Small intestine (tissue), 7 donors: ENCODE data around the gene KCNQ5. TPM values are rescaled to one million over a fixed set of nuclear protein-coding genes. Genes with fewer than 3 reads are reported as not detected.

Experiments
- DNase-seq, 2 donors: peaks; one replicate each; pipeline versions ENCODE4 v3.0.0 to v3.0.0-alpha.2; 2013
- FAIRE-seq: peaks from 2 replicates; lab custom pipeline; 2012; peaks lifted over from hg19 to GRCh38; lab: Jason Lieb, UNC
- H3K27ac ChIP-seq, 3 donors: one replicate each; pipeline ENCODE4 v1.5.1; 2013; ENCODE audit warnings: low read length in 2 of 3, mild to moderate bottlenecking in 2 of 3, control low read depth in 1 of 3, inconsistent platforms in 1 of 3, low read depth in 1 of 3, moderate library complexity in 1 of 3
- H3K27me3 ChIP-seq, 3 donors: one replicate each; pipeline ENCODE4 v1.6.1; 2013; ENCODE audit warnings: low read length in 3 of 3, inconsistent platforms in 1 of 3; ENCODE audit not compliant: control insufficient read depth in 3 of 3, insufficient read depth in 3 of 3
- H3K36me3 ChIP-seq, 3 donors: one replicate each; pipeline ENCODE4 v1.6.1; 2013; ENCODE audit warnings: low read length in 3 of 3, inconsistent platforms in 1 of 3, low read depth in 1 of 3, mild to moderate bottlenecking in 1 of 3, moderate library complexity in 1 of 3; ENCODE audit not compliant: control insufficient read depth in 3 of 3, insufficient read depth in 2 of 3
- H3K4me1 ChIP-seq, 3 donors: one replicate each; pipeline ENCODE4 v1.6.1; 2013; ENCODE audit warnings: low read length in 2 of 3, inconsistent platforms in 1 of 3, low read depth in 1 of 3, mild to moderate bottlenecking in 1 of 3, moderate library complexity in 1 of 3; ENCODE audit not compliant: control insufficient read depth in 3 of 3, insufficient read depth in 2 of 3
- H3K4me3 ChIP-seq, 3 donors: one replicate each; pipeline ENCODE4 v1.5.1; 2013; ENCODE audit warnings: low read length in 3 of 3, control low read depth in 1 of 3, inconsistent platforms in 1 of 3, low read depth in 1 of 3, mild to moderate bottlenecking in 1 of 3, moderate library complexity in 1 of 3
- H3K9me3 ChIP-seq, 2 donors: one replicate each; pipeline ENCODE4 v1.6.1; 2013; ENCODE audit warnings: low read depth in 1 of 2, low read length in 1 of 2; ENCODE audit not compliant: control insufficient read depth in 2 of 2, insufficient read depth in 1 of 2
- WGBS, 3 donors: extraction: QIAGEN DNeasy Blood & Tissue Kit; methylation state at CpG; one replicate each; pipeline ENCODE4 v1.1.7; 2013; 5-methylcytosine and 5-hydroxymethylcytosine counted together
- polyA plus RNA-seq, 4 donors: library from polyadenylated mRNA; stranded (reverse) in 3 of 4; unstranded in 1 of 4; fragments of 200-250 nt in 3 of 4; fragments of 120-200 nt in 1 of 4; gene quantifications; one replicate each; pipeline versions ENCODE4 v1.2.1 to v1.2.3, GENCODE V29; 2013
- donor health status: healthy with polysubstance abuse.
- donor health status: control.
- donor health status: control.
- donor health status: Bipolar disorder and iron deficiency.
- donor health status: healthy.

KCNQ5 gene
- polyA plus RNA-seq, 4 donors: 0.27 to 0.92 TPM; not detected in 2

- H3K9me3 ChIP-seq: no peaks in the 10 kb centered on the region
- no peak for FAIRE-seq
- H3K27ac ChIP-seq: peak overlapping the region in 1 of 3 donors; percentile 20
- H3K36me3 ChIP-seq: no peaks in the 10 kb centered on the region
- H3K4me1 ChIP-seq: no peaks in the 10 kb centered on the region
- no peaks in the 10 kb centered on the region for H3K27me3 ChIP-seq
- 58 to 72% (median 58%) methylated on average over 4 of the region's 4 CpGs for WGBS, 3 donors
- no peak for DNase-seq
- no peak overlapping the region for H3K4me3 ChIP-seq
These were observed 25.0 kb downstream of the KCNQ5 start for GRCh38 chr6:72646604-72647485.

- 91 to 96% (median 94%) methylated on average over 2 of the region's 2 CpGs for WGBS, 3 donors
- Histone ChIP-seq H3K27me3 (no peaks in the 10 kb centered on the region), H3K4me3 (no peak overlapping the region), H3K36me3 (no peaks in the 10 kb centered on the region), H3K27ac (no peak overlapping the region), H3K9me3 (no peaks in the 10 kb centered on the region), H3K4me1 (no peaks in the 10 kb centered on the region)
- no peak for FAIRE-seq
- no peak for DNase-seq
These were observed 25.6 kb downstream of the KCNQ5 start for GRCh38 chr6:72647489-72647888.

GRCh38 chr6:72649032-72649984 is 27.4 kb downstream of the KCNQ5 start:
- H3K27ac ChIP-seq: no peak overlapping the region
- H3K4me3 ChIP-seq: no peak overlapping the region
- H3K27me3 ChIP-seq: no peaks in the 10 kb centered on the region
- H3K36me3 ChIP-seq: no peaks in the 10 kb centered on the region
- 61 to 70% (median 67%) methylated on average over 8 of the region's 8 CpGs for WGBS, 3 donors
- no peaks in the 10 kb centered on the region for H3K9me3 ChIP-seq
- DNase-seq: no peak
- no peaks in the 10 kb centered on the region for H3K4me1 ChIP-seq
- no peak for FAIRE-seq

- no peaks in the 10 kb centered on the region for H3K4me1 ChIP-seq
- H3K36me3 ChIP-seq: no peaks in the 10 kb centered on the region
- 46 to 58% (median 52%) methylated on average over 2 of the region's 2 CpGs for WGBS, 3 donors
- H3K27ac ChIP-seq: no peak overlapping the region
- no peaks in the 10 kb centered on the region for H3K27me3 ChIP-seq
- H3K9me3 ChIP-seq: no peaks in the 10 kb centered on the region
- H3K4me3 ChIP-seq: no peak overlapping the region
- no peak for FAIRE-seq
- DNase-seq: no peak
These were observed 28.3 kb downstream of the KCNQ5 start for GRCh38 chr6:72650081-72650745.

- no peaks in the 10 kb centered on the region for H3K27me3 ChIP-seq
- DNase-seq: no peak
- no peak for FAIRE-seq
- H3K9me3 ChIP-seq: no peaks in the 10 kb centered on the region
- no peak overlapping the region for H3K27ac ChIP-seq
- no peaks in the 10 kb centered on the region for H3K4me1 ChIP-seq
- no peaks in the 10 kb centered on the region for H3K36me3 ChIP-seq
- no peak overlapping the region for H3K4me3 ChIP-seq
- WGBS, 3 donors: 55 to 87% (median 67%) methylated on average over 1 of the region's 1 CpG
These were observed 29.3 kb downstream of the KCNQ5 start for GRCh38 chr6:72651174-72651573.

- H3K9me3 ChIP-seq: no peaks in the 10 kb centered on the region
- H3K27me3 ChIP-seq: no peaks in the 10 kb centered on the region
- WGBS, 3 donors: 69 to 80% (median 79%) methylated on average over 7 of the region's 7 CpGs
- no peak for FAIRE-seq
- H3K4me1 ChIP-seq: no peaks in the 10 kb centered on the region
- H3K36me3 ChIP-seq: no peaks in the 10 kb centered on the region
- H3K4me3 ChIP-seq: no peak overlapping the region
- DNase-seq: no peak
- H3K27ac ChIP-seq: no peak overlapping the region
These were observed 30.4 kb downstream of the KCNQ5 start for GRCh38 chr6:72651967-72652956.

- WGBS, 3 donors: 49 to 69% (median 60%) methylated on average over 1 of the region's 1 CpG
- DNase-seq (no peak), FAIRE-seq (no peak)
- Histone ChIP-seq H3K27me3 (no peaks in the 10 kb centered on the region), H3K9me3 (no peaks in the 10 kb centered on the region), H3K27ac (no peak overlapping the region), H3K4me1 (no peaks in the 10 kb centered on the region), H3K4me3 (no peak overlapping the region), H3K36me3 (no peaks in the 10 kb centered on the region)
These were observed 31.2 kb downstream of the KCNQ5 start for GRCh38 chr6:72653026-72653425.
